NCI-H510A (cell line): Measurements from ENCODE around the gene RHPN2.
"Not testable (repeated sequence)": the region's sequence is repeated elsewhere in the genome, so short reads cannot be mapped to it uniquely, and the experiment has no call there.

ENCODE experiments used
- DNase-seq: peaks from one replicate; lab custom pipeline; 2025; lab: John Stamatoyannopoulos, UW

RHPN2 gene

GRCh38 chr19:33064458-33064791 lies 263 bp downstream of the RHPN2 start:
- peak; percentile 41 for DNase-seq

- DNase-seq = no peak
These were observed 783 bp downstream of the RHPN2 start for GRCh38 chr19:33063753-33064457.

DNA sequence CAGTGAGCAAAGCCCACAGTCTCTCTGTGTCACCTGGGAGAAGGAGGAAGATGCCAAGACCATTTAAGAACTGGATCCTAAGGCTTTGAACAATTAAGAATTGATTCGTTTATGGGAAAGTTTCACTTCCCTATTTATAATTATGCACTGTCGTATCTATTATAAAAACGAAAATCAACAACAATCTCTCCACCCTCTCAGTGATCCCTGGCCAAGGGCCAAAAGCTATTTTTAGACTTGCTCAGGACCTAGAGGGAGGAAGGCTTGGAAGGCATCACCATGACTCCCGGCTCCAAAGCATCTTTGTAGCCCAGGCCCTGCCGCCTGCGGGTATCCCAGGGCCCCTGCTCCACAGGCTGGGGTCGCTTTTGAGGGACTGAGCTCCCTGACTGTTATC lies 1.3 kb downstream of the RHPN2 start:
- DNase-seq = no peak

DNA sequence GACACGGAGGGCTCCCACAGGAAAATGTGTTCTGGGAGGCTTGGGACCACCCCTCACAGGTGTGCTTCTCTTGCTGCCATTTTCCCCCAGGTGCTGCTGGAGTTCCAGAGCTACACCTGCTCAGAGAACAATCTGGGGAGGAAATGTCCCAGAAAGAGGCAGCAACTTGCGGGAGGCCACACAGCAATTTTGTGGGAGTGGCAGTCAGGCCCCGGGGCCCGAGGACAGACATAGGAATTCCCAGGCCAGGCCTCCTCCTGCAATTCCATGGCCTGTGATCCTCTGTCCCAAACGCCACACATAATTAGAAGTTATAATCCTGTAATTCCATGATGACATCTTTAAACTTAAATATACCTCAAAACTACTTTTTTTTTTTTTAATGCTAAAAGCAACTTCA lies 1.8 kb downstream of the RHPN2 start:
- no peak for DNase-seq

GRCh38 chr19:33060586-33060985 lies 4.1 kb downstream of the RHPN2 start:
- no peak for DNase-seq

GRCh38 chr19:33055718-33056117 lies 9.0 kb downstream of the RHPN2 start:
- DNase-seq = no peak

DNA sequence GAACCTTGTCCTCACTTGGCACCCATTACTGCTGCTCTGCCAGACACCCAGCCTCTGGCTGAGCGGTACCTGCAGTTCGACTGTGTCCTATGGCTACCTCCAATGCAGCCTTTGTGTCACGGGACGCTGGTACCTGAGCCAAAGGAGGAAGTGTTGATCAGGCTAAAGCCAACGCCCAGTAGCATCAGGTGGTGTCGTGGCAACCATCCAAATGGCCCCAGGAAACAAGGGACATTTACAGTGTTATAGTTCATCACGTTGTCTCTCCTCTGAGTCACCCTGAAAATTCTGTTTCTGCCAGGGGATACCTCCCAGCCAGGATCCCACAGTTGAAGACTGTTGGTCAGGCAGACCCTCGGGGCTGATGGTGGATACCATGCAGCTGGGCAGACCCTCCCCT lies 10.1 kb downstream of the RHPN2 start:
- no peak for DNase-seq

DNA sequence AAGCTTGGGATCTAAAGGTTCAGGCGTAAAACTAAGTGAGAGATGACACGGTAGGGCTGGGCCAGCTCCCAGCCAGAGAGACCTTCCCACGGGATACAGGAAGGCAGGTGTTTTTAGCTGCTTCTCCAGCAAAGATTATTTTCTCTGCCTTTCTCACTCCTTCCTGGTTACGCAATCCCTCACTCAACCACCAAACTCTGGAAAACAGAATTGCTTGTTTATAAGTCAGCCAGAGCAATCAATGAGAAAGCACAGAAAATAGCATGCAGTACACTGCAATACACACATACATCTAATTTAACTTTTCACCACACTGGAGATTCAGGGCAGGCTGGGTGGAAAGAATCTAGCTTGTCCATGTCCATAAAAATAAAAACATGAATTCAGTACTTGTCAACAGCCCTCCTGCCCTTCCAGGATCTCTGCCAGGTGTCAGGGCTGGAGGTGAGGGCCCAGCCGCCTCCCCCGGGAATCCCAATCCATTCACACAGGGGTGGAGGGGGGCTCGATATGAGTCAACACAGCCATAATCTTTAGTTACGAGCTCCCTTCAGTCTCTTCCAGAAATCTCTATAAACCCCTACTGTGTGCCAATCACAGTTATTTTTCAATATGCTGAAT lies 12.2 kb downstream of the RHPN2 start:
- DNase-seq = no peak

DNA sequence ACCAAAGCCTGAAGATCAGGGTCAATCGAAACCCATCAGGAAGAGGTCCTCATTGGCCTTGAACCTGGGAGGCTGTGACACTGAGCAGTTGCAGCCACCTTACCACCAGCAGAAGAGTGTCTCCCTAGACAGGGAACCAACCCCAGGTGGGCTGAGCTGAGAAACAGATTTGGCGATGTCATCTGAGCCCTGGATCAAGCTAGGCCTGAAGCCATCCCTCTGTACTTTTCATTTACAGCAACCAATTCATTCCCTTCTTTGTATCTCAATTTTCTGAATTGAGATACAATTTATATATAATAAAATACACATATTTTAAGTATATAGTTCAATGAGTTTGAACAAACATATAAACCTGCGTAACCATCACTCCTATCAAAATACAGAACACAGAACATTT lies 14.6 kb downstream of the RHPN2 start:
- no peak for DNase-seq

DNA sequence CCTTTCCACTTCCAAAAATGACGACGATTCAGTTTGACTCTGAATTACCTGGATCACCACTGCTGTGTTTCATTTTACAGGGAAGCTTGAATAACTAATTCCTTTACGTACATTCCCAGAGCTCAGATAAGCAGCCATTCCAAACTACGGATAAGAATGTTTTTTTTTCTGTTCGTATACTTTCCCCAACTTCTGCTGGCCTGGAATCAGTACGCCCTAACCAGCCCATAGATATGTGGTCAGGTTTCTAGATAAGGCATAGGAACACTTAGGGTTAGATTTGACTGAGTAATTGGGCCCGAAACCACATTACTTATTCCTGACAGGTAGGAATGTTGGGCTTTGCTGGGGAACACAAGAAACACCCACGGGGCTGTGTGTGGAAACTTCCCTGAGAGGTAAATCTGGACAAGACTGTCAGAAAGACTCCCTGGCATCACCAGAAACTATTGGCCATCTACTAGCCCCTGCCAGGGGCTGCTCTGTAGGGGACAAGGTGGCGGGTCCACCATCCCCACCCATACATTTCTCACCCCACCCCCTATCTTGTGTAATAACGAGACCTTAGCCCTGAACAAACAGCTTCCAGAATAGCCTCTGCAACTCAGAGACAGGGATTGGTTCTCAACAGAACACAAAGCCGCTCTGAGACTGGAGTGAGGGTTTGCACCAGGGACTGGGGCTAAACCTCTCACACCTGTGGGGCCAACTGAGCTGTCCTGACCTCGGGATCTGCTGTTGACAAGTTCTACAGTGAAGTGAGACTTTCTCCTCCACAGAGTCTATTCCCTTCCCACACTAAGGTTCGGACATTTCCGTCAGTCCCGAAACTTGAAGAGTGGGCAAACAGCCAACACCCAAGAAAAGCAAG lies 15.6 kb downstream of the RHPN2 start:
- DNase-seq = no peak

DNA sequence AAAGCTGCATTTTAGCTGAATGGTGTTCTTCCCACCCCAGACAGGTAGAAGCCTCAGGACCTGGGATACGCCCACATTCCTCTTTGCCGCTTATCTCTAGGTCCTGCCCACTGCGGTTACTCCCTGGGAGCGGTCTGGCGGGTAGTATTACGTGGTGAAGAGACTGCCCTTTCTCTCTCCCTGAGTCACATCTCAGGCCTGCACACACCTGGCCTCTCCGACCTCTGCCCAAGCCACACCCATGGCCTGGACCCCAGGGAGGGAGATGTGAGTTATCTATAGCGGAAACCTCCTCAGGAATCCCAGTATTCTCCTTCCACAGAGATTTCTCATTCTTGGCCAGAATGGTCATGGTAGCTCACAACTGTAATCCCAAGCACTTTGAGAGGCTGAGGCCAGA lies 17.3 kb downstream of the RHPN2 start:
- no peak for DNase-seq

DNA sequence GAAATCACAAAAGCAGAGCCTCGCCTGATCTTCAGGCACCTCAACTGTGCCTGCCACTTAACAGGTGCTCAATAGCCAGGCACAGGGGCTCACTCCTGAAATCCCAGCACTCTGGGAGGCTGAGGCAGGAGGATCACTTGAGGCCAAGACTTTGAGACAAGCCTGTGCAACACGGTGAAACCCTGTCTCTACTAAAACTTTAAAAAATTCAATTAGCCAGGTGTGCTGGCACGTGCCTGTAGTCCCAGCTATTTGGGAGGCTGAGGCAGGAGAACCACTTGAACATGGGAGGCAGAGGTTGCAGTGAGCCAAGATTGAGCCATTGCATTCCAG lies 22.9 kb downstream of the RHPN2 start:
- not testable (repeated sequence) for DNase-seq

DNA sequence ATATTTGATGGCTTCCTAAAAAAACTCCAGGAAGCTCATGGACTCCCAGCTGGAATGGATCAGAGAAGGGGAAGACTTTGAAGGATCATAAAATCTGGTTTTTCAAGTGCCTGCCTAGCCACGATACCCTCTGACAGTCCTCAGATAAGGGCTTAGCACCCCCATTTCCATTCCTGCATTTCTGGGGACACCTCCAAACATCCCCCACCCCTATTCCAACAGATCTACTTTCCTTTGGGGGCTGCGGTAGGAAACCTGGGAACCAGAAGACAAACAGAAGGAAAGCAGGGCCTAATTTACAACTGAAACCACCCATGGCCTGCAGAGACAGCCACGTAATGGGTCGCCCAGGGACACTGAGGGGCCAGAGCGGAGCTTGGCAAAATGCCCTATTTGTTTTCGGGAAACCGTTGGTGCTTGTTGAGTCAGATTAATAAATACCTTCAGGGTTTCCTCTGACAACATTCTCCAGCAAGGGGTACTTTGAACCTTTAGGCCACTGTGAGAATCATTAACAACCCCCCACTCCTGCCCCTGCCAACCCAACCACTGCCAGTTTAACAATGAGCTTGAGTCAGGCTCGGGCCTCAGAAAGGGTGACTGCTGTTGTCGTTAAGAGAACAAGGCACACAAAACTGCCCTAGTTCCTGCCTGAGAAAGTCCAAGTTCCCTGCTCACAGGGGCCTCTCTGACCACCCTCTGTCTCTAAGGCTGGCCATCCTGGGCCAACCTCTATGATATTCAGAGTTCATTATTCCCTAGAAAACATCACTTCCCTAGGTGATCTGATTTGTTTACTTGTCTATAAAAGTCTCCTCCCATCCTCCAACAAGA lies 23.5 kb downstream of the RHPN2 start:
- DNase-seq = no peak

- no peak for DNase-seq
These were observed 24.9 kb downstream of the RHPN2 start for GRCh38 chr19:33039815-33040214.

DNA sequence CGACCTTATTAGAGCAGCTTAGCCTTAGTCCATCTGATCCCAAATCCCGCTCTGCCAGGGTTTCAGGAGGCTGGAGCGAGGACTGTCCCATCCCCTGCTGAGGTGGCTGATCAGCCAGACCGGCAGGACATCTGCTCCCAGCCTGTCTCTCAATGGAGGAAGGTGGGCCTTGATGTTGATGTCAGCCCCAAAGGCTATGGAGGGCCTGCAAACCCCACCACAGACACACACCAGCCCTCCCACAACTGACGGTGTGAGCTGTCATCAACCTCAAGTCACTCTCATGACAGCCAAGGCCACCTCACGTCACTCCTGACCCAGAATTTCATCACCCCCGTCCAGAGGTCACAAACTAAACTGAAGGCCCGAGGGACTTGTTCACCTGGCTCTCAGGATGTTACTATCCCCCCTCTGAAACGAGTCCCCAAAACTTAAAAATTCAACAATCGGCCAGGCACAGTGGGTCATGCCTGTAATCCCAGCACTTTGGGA lies 25.5 kb downstream of the RHPN2 start:
- no peak for DNase-seq

- not testable (repeated sequence) for DNase-seq
These were observed 27.3 kb downstream of the RHPN2 start for GRCh38 chr19:33037168-33038025.

- DNase-seq = not testable (repeated sequence)
These were observed 28.1 kb downstream of the RHPN2 start for GRCh38 chr19:33036370-33037167.

GRCh38 chr19:33035461-33035860 lies 29.2 kb downstream of the RHPN2 start:
- DNase-seq = no peak

DNA sequence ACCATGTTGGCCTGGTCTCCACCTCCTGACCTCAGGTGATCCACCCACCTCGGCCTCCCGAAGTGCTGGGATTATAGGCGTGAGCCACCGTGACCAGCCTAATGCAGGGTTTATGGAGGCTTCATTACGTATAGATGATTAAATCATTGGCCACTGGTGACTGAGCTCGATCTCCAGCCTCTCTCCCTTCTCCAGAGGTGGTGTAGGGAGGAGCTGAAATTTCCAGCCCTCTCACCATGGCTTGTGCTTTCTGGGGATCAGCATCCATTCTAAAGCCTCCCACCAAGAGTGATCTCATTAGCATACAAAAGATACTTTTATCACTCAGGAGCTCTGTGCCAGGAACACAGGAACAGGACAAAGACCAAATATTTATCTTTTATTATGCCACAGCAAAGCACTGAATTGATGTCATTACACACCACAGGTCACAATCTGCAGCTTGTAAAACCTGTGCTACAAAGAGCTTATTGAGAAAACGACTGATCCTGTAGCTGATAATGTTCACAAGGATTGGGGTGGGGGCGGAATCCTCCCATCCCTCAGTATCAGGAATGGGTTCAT lies 32.4 kb downstream of the RHPN2 start:
- no peak for DNase-seq

GRCh38 chr19:33029746-33030303 lies 34.9 kb downstream of the RHPN2 start:
- no peak for DNase-seq
